ENCODE results near the gene VWA7.

VWA7 gene

DNA sequence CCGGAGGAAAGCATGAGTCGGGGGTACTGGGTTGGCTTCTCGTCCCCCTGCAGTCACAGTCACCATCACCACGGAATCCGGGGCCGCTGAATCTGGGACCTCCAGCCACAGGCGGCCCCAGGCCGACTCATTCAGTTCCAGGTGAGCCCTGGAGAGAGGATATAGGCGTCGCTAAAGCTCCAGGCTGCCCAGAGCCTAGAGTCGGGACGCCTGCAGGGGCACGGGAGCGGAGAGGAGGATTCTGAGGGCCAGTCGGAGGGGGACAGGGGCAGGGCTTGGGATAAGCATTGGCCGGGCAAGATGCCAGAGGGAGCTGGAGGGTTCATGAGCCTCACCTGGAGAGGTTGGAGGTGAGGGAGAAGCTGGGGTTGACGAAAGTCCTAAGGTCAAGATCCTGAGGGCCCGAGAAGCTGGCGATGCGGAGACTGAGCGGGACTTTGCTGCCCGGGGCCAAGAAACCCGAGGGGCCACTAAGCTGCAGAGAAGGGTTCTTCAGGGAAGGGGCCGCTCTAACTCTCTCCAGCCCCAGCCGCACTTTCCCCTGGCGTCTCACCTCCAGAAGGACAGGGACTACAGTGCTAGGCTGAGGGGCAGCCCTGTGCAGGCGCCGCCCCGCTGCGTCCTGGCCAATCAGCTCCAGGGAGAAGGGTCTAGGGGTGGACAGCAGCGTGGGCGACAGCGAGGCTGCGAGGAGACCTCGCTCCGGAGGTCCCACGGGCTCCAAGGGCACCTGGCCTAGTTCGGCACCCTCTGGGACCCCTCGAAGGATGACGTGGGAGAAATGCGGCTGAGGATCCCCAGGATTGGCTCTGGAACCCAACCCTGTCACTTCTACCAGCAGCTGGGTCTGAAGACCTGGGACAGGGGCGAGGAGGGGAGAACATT, 11.0 kb downstream of the VWA7 start:
- Histone ChIP-seq H3K27ac (ENCODE audit: low read length) (no peak overlapping the region), H3K27me3 (ENCODE audit: control insufficient read depth, insufficient read depth, low read length) (no peaks in the 10 kb centered on the region), H3K4me3 (ENCODE audit: low read length) (peak overlapping the region; percentile 5; the same call in 1 of the 2 replicates), H3K36me3 (ENCODE audit: control insufficient read depth, insufficient read depth, low read length) (no peaks in the 10 kb centered on the region), H3K9me3 (ENCODE audit: control insufficient read depth, insufficient read depth, low read length) (no peaks in the 10 kb centered on the region), H3K4me1 (ENCODE audit: control insufficient read depth, insufficient read depth, low read length) (peaks cover 3% of the 10 kb centered on the region; the same call in 1 of the 2 replicates)
- WGBS (ENCODE audit: insufficient coverage, insufficient read length), result no CpG with 5 or more reads among the region's 42 CpGs
- DNase-seq (ENCODE audit: low read depth, low spot score), result no peak

DNA sequence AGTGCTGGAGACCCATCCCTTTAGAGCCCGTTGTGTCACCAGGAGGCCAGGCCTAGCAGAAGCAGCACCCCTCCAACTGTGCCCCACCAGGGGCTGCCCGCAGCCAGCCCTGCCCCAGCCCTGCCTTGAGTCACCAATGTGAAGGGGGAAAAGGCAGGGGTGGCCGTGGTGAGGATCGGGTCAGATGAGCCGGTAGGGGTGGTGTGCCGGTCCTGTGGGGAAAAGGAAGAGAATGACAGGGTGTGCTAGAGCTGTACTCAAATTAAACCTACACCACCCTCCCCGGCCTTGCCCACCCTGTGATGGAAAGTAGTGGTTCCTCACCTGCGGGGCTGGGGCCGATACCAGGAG, 11.6 kb downstream of the VWA7 start:
- Histone ChIP-seq H3K4me3 (ENCODE audit: low read length) (no peak overlapping the region), H3K27ac (ENCODE audit: low read length) (no peak overlapping the region), H3K9me3 (ENCODE audit: control insufficient read depth, insufficient read depth, low read length) (no peaks in the 10 kb centered on the region), H3K36me3 (ENCODE audit: control insufficient read depth, insufficient read depth, low read length) (no peaks in the 10 kb centered on the region), H3K27me3 (ENCODE audit: control insufficient read depth, insufficient read depth, low read length) (no peaks in the 10 kb centered on the region), H3K4me1 (ENCODE audit: control insufficient read depth, insufficient read depth, low read length) (peaks cover 3% of the 10 kb centered on the region; the same call in 1 of the 2 replicates)
- DNase-seq (ENCODE audit: low read depth, low spot score), result no peak
- no CpG with 5 or more reads among the region's 9 CpGs for WGBS (ENCODE audit: insufficient coverage, insufficient read length)

DNA sequence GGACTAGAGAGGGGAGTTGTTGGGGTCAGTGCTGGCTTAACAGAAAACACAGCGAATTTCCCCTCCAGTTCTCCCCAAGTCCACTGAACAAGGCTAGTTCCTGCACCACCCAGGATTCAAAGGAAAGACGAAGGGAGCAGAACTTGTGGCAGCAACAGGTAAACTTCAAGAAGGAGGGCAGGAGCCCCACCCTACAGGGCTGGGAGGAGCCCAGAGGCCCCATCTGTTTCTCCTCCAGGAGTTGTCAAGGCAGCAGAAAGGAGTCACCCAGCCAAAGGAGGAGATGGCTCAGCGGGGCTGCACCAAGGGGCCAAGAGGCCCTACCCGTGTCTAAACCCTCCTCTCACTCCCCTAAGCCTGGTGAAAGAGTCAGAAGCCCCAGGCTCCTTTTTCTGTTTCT, 12.9 kb downstream of the VWA7 start:
- Histone ChIP-seq H3K27me3 (ENCODE audit: control insufficient read depth, insufficient read depth, low read length) (no peaks in the 10 kb centered on the region), H3K4me1 (ENCODE audit: control insufficient read depth, insufficient read depth, low read length) (peaks cover 3% of the 10 kb centered on the region; the same call in 1 of the 2 replicates), H3K36me3 (ENCODE audit: control insufficient read depth, insufficient read depth, low read length) (no peaks in the 10 kb centered on the region), H3K4me3 (ENCODE audit: low read length) (no peak overlapping the region), H3K27ac (ENCODE audit: low read length) (no peak overlapping the region), H3K9me3 (ENCODE audit: control insufficient read depth, insufficient read depth, low read length) (no peaks in the 10 kb centered on the region)
- DNase-seq (ENCODE audit: low read depth, low spot score), result no peak
- WGBS (ENCODE audit: insufficient coverage, insufficient read length), result no CpG with 5 or more reads among the region's 4 CpGs

DNA sequence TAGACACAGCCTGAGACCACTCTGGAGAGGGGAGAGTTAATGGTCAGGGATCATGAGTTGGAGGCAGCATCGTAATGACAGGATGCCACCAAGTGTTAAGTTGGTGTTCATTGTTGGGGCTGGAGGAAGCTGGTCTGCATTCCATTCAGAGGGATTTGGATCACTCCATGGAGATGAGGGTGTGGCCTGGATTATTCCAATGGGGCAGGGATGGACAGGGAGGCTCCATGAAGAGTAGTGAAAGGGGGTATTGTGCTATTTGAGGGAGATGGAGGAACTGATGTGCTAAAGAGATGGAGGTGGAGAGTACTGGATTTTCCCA, 13.5 kb downstream of the VWA7 start:
- H3K9me3 ChIP-seq (ENCODE audit: control insufficient read depth, insufficient read depth, low read length), result no peaks in the 10 kb centered on the region
- no peak for DNase-seq (ENCODE audit: low read depth, low spot score)
- H3K36me3 ChIP-seq (ENCODE audit: control insufficient read depth, insufficient read depth, low read length), result no peaks in the 10 kb centered on the region; the same call in 1 of the 2 replicates
- H3K27me3 ChIP-seq (ENCODE audit: control insufficient read depth, insufficient read depth, low read length), result no peaks in the 10 kb centered on the region
- no peak overlapping the region for H3K27ac ChIP-seq (ENCODE audit: low read length)
- no CpG with 5 or more reads among the region's 1 CpG for WGBS (ENCODE audit: insufficient coverage, insufficient read length)
- no peak overlapping the region for H3K4me3 ChIP-seq (ENCODE audit: low read length)
- H3K4me1 ChIP-seq (ENCODE audit: control insufficient read depth, insufficient read depth, low read length), result peaks cover 3% of the 10 kb centered on the region; the same call in 1 of the 2 replicates

DNA sequence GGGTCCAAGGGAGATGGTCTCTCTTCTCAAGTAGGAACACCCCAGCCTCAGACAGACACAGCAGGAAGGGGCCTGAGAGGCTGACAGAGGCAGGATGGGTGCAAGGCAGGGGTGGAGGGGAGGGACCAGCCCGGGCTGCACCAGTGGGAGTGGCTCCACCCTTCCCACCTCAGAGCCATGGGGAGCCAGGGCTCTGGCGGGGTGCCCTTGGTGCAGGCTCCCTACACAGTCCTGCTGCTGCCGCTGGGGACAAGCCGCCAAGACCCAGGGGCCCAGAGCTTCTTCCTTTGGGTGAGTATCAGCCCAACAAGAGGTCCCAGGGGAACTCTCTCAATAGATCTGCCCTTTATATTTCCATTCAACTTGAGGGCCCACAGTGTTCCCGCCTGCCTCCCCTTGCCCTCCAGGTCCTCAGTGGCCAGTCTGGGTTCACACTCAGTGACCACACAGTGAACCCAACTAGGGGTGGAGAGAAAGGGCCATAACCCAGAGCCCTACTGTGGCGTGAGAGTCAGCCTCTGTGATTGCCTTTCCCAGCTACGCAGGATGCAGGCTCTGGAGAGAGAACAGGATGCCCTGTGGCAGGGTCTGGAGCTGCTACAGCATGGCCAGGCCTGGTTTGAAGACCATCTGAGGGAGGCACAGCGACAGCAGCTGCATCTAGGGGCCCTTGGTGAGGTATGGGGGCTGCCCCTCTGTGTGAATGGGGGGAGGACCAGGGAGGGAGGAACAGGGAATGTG, 14.1 kb downstream of the VWA7 start:
- no peaks in the 10 kb centered on the region; the same call in 1 of the 2 replicates for H3K36me3 ChIP-seq (ENCODE audit: control insufficient read depth, insufficient read depth, low read length)

DNA sequence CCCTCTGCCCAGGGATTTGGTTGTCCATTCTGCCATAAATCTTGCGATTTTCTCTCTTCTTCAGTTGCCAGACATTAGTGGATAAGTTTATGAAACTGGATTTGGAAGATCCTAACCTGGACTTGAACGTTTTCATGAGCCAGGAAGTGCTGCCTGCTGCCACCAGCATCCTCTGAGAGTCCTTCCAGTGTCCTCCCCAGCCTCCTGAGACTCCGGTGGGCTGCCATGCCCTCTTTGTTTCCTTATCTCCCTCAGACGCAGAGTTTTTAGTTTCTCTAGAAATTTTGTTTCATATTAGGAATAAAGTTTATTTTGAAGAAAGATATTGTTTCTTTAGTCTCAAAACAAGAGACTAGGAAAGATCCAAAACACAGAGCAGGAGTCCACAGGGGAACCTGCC, 14.8 kb downstream of the VWA7 start, which contains the start of gene SAPCD1:
Gene SAPCD1, plus strand, starts transcription at position 301 of the 400 bp plus-strand sequence. CDS start 399 bp downstream, outside the sequence.
- no CpG with 5 or more reads among the region's 4 CpGs for WGBS (ENCODE audit: insufficient coverage, insufficient read length)
- Histone ChIP-seq H3K4me3 (ENCODE audit: low read length) (no peak within 1 kb of the TSS), H3K27me3 (ENCODE audit: control insufficient read depth, insufficient read depth, low read length) (no peaks in the 10 kb centered on the region), H3K4me1 (ENCODE audit: control insufficient read depth, insufficient read depth, low read length) (peaks cover 3% of the 10 kb centered on the region; the same call in 1 of the 2 replicates), H3K27ac (ENCODE audit: low read length) (no peak within 1 kb of the TSS), H3K36me3 (ENCODE audit: control insufficient read depth, insufficient read depth, low read length) (no peaks in the 10 kb centered on the region; the same call in 1 of the 2 replicates), H3K9me3 (ENCODE audit: control insufficient read depth, insufficient read depth, low read length) (no peaks in the 10 kb centered on the region)
- DNase-seq (ENCODE audit: low read depth, low spot score), result no peak

More for the DNA sequence above, 14.1 kb downstream of the VWA7 start:
- Histone ChIP-seq H3K27ac (ENCODE audit: low read length) (no peak overlapping the region), H3K4me1 (ENCODE audit: control insufficient read depth, insufficient read depth, low read length) (peaks cover 3% of the 10 kb centered on the region; the same call in 1 of the 2 replicates), H3K9me3 (ENCODE audit: control insufficient read depth, insufficient read depth, low read length) (no peaks in the 10 kb centered on the region), H3K4me3 (ENCODE audit: low read length) (no peak overlapping the region), H3K27me3 (ENCODE audit: control insufficient read depth, insufficient read depth, low read length) (no peaks in the 10 kb centered on the region)
- no peak for DNase-seq (ENCODE audit: low read depth, low spot score)
- no CpG with 5 or more reads among the region's 8 CpGs for WGBS (ENCODE audit: insufficient coverage, insufficient read length)

DNA sequence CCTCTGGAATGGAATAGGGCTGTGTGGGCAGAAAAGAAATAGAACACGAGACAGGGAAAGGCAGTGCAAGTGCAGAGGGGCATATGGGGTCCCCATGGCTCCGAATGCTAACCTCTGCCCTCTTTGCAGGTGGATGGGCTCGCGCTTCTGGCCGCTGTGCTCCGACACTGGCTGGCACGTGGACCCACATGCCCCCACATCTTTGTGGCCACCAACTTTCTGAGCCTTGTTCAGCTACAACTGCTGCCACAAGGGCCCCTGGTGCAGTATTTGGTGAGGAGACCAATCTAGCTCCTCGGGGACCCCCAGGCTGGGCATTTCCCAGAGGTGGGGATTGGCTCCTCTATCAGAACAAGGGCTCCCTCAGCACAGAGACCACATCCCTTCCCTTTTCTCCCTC, 15.8 kb downstream of the VWA7 start:
- H3K4me1 ChIP-seq (ENCODE audit: control insufficient read depth, insufficient read depth, low read length), result peaks cover 3% of the 10 kb centered on the region; the same call in 1 of the 2 replicates
- no peak for DNase-seq (ENCODE audit: low read depth, low spot score)
- no peak overlapping the region for H3K27ac ChIP-seq (ENCODE audit: low read length)
- no peak overlapping the region for H3K4me3 ChIP-seq (ENCODE audit: low read length)
- no peaks in the 10 kb centered on the region for H3K27me3 ChIP-seq (ENCODE audit: control insufficient read depth, insufficient read depth, low read length)
- WGBS (ENCODE audit: insufficient coverage, insufficient read length), result no CpG with 5 or more reads among the region's 8 CpGs
- H3K9me3 ChIP-seq (ENCODE audit: control insufficient read depth, insufficient read depth, low read length), result no peaks in the 10 kb centered on the region
- H3K36me3 ChIP-seq (ENCODE audit: control insufficient read depth, insufficient read depth, low read length), result no peaks in the 10 kb centered on the region; the same call in 1 of the 2 replicates

DNA sequence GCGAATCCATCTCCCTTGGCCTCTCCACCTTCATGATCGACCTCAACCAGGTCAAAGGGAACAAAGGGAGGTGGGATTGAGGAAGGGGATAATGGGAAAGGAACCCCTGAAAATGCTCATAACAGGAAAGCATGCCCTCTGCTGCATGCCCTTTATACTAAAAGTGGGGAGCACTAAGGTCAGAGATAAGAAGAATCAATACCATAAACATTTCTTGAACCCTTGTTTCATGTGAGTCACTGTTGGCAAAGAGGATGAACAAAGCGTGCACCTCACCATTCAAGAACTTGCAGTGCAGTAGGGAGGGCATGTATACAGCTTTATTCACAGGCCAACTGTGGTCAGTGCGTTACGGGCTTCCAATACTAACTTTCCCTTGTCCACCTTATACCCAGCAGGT, 16.3 kb downstream of the VWA7 start:
- no CpG with 5 or more reads among the region's 5 CpGs for WGBS (ENCODE audit: insufficient coverage, insufficient read length)
- H3K27me3 ChIP-seq (ENCODE audit: control insufficient read depth, insufficient read depth, low read length), result no peaks in the 10 kb centered on the region
- no peak overlapping the region for H3K4me3 ChIP-seq (ENCODE audit: low read length)
- no peaks in the 10 kb centered on the region for H3K9me3 ChIP-seq (ENCODE audit: control insufficient read depth, insufficient read depth, low read length)
- no peak for DNase-seq (ENCODE audit: low read depth, low spot score)
- no peak overlapping the region for H3K27ac ChIP-seq (ENCODE audit: low read length)
- H3K36me3 ChIP-seq (ENCODE audit: control insufficient read depth, insufficient read depth, low read length), result no peaks in the 10 kb centered on the region; the same call in 1 of the 2 replicates
- H3K4me1 ChIP-seq (ENCODE audit: control insufficient read depth, insufficient read depth, low read length), result peaks cover 3% of the 10 kb centered on the region; the same call in 1 of the 2 replicates

DNA sequence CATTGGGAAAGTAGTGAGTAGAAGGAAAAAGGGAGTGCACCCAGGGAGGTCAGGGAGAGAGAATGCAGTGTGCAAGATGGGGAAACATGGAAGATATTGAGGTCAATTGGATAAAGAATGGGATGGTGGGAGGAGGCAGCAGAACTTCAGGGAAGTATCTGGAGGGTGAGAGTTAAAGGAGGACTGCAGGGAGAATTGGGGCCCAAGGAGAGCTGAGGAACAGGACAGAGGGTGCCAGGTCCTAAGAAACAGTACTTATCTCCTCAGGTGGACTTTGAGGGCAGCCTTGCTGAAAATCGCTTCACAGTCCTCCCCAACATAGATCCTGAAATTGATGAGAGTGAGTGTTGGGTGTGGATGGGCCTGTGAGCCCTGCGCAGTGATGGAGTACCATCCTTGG, 18.8 kb downstream of the VWA7 start:
- peaks cover under 1% of the 10 kb centered on the region; the same call in 1 of the 2 replicates for H3K4me1 ChIP-seq (ENCODE audit: control insufficient read depth, insufficient read depth, low read length)
- H3K9me3 ChIP-seq (ENCODE audit: control insufficient read depth, insufficient read depth, low read length), result no peaks in the 10 kb centered on the region
- DNase-seq (ENCODE audit: low read depth, low spot score), result no peak
- no peak overlapping the region for H3K27ac ChIP-seq (ENCODE audit: low read length)
- WGBS (ENCODE audit: insufficient coverage, insufficient read length), result no CpG with 5 or more reads among the region's 2 CpGs
- no peak overlapping the region for H3K4me3 ChIP-seq (ENCODE audit: low read length)
- H3K27me3 ChIP-seq (ENCODE audit: control insufficient read depth, insufficient read depth, low read length), result no peaks in the 10 kb centered on the region
- no peaks in the 10 kb centered on the region; the same call in 1 of the 2 replicates for H3K36me3 ChIP-seq (ENCODE audit: control insufficient read depth, insufficient read depth, low read length)

DNA sequence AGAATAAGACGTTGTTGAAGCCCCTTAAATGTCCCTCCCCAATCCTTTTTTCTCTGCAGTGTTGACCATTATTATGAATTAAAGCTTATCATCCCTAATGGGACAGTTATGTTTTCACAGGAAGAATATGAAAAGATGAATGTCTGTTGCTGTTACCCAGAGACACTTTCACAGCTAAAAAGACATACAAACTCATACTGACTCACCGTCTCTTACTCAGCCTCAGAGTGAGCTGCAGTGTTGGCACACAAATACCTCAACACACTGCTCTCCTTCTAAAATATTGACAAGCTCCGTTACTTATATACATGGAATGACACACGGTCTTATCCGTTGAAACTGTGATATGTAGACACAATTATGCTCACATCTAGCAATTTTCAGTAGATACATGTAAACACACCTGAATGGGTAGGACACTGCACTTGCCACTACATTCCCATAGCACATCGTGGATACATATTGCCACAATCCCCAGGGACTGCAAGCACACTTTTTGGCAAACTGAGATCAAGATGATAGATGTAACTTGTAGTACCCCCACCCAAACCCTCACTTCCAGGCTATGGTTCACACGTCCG, 24.3 kb downstream of the VWA7 start:
- no CpG with 5 or more reads among the region's 8 CpGs for WGBS (ENCODE audit: insufficient coverage, insufficient read length)
- H3K27me3 ChIP-seq (ENCODE audit: control insufficient read depth, insufficient read depth, low read length), result no peaks in the 10 kb centered on the region
- no peaks in the 10 kb centered on the region for H3K4me1 ChIP-seq (ENCODE audit: control insufficient read depth, insufficient read depth, low read length)
- H3K9me3 ChIP-seq (ENCODE audit: control insufficient read depth, insufficient read depth, low read length), result no peaks in the 10 kb centered on the region
- DNase-seq (ENCODE audit: low read depth, low spot score), result no peak
- H3K4me3 ChIP-seq (ENCODE audit: low read length), result no peak overlapping the region
- H3K27ac ChIP-seq (ENCODE audit: low read length), result no peak overlapping the region
- peaks cover 3% of the 10 kb centered on the region; the same call in 1 of the 2 replicates for H3K36me3 ChIP-seq (ENCODE audit: control insufficient read depth, insufficient read depth, low read length)
